IPS-18c (cell line): ENCODE results near the gene IQSEC1.

Experiments
- H3K4me3 ChIP-seq: 2 replicates; pipeline ENCODE4 v1.7.0; 2013; ENCODE audit warnings: low read depth, mild to moderate bottlenecking, low read length, moderate library complexity; ENCODE audit not compliant: insufficient read depth
- H3K9me3 ChIP-seq: one replicate; pipeline ENCODE4 v1.6.1; 2013; ENCODE audit warnings: mild to moderate bottlenecking, low read length, moderate library complexity; ENCODE audit not compliant: control insufficient read depth, insufficient read depth

The IQSEC1 gene

DNA sequence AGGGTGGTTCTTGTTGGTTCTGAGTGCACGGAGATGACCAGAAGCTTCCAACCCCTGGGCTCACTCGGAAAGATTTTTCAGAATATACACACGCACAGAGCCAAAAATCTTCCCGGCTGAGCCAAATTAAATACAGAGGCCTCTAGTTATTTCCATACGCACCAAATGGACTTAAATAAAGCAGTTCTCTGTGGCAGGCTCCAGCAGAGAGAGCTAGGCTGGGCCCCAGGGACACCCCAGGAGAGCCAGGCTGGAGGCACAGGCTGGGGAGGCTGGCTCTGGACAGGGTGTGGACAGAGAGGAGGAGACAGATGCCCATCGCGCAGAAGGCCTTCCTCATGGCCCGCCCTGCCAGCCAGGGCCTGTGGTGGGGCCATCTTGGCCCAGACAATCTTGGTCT, 115.9 kb downstream of the IQSEC1 start:
- H3K9me3 ChIP-seq, result no peaks in the 10 kb centered on the region
- H3K4me3 ChIP-seq, result no peak overlapping the region

- Histone ChIP-seq H3K4me3 (no peak overlapping the region), H3K9me3 (no peaks in the 10 kb centered on the region)
These were observed 116.9 kb downstream of the IQSEC1 start for GRCh38 chr3:12956316-12956660.

DNA sequence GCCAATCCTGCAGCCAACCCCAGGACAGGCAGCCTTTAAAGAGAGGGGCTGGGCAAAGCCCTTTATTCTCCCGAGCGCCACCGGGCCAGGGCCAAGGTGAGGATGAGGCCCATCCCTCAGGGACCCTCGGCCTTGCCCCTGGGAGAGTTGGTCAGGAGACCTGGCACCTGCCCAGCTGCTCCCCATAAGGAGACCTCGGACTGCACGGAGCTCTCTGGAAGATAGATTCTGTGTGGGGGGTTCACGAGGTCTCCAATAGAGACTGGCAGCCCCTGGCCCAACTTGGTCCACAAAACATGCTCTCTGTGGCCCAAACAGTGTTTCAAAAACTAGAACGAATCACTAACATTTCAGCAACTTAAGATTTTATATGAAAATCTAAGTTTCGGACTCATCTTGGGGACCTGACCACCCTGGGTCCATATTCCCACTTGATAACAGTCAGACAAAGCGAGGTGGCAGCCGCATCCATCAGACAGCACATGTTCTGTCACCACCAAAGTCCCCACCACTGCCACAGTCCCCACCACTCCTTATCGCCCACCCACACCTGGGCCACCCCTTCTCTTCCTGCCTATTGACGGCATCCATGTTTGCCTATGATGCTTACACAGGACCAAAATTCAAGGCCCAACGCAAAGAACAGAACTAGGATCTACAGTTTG, 117.4 kb downstream of the IQSEC1 start:
- H3K4me3 ChIP-seq, result no peak overlapping the region

DNA sequence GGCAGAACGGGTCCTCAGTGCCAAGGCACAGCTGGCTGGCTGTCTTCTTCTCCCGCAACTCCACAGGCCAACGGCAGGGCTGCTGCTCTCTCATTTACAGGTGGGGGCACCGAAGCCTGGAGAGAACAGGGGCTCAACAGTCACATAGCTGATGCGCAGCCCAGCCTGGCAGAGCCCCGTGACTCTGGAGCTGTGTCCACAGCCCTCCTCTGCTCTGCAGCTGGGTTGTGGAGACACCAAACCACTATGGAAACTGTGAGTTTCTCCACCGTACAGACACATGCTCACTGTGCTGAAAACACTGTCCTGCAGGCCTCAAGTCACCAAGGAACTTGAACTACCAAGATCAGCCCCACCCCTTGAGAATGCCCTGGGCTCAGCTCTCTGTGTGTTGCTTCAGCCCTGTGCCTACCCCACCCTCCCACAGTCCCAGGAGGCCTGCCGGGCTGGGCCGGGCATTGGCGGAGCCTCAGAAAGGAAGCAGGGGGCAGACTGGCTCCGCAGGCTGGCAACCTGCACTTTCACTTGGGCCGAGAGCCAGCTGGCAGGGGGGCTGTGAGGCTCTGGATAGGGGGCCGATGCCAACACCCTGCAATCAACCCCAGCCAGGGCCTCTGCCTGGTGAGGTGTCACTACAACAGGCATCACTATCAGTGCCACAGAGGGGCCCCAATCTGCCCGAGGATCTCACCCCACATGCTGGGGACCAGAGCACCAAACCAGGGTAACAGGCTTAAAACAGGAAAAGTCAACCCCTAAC, 118.2 kb downstream of the IQSEC1 start:
- Histone ChIP-seq H3K4me3 (no peak overlapping the region), H3K9me3 (no peaks in the 10 kb centered on the region)

More for the DNA sequence above, 117.4 kb downstream of the IQSEC1 start:
- H3K9me3 ChIP-seq, result no peaks in the 10 kb centered on the region

GRCh38 chr3:12954180-12954579, 119.0 kb downstream of the IQSEC1 start:
- Histone ChIP-seq H3K4me3 (no peak overlapping the region), H3K9me3 (no peaks in the 10 kb centered on the region)

DNA sequence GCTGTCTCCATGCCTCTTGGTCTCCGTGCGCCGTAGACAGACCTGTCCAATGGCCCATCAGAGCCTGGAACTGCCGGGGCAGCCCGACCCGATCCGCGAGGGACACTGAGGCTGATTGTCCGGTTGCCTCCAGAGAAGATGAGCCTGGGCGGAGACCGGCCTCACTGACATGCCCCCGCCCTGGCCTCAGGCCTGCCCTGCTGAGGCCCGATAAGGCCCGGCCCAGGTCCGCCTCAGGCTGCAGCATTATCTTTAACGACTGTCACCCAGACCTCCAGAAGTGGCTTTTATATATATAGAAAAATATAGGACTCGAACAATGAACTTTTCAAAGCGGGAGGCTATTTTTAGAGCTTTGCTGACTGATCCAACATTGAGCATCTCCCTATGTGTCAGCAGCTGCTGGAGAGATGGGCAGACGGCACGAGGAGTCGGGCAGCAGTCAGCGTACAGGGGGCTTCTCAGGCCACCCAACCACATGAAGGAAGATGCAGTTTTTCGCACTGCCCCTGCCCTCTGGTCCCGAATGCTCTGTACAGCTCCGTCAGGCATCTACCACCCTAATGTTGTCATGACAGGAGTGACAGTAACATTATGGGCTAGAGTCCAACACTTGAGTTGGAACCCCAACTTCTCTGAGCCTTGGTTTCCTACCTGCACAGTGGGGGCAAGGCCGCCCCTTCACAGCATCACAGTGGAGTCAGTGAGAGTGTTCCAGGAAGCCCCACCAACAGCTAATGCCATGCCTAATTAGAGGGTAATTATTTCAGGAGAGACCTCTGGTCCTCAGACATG, 119.8 kb downstream of the IQSEC1 start:
- Histone ChIP-seq H3K4me3 (no peak overlapping the region), H3K9me3 (no peaks in the 10 kb centered on the region)

- no peaks in the 10 kb centered on the region for H3K9me3 ChIP-seq
- no peak overlapping the region for H3K4me3 ChIP-seq
These were observed 120.7 kb downstream of the IQSEC1 start for GRCh38 chr3:12952343-12953200.

- H3K9me3 ChIP-seq, result no peaks in the 10 kb centered on the region
- no peak overlapping the region for H3K4me3 ChIP-seq
These were observed 124.1 kb downstream of the IQSEC1 start for GRCh38 chr3:12948891-12949711.

DNA sequence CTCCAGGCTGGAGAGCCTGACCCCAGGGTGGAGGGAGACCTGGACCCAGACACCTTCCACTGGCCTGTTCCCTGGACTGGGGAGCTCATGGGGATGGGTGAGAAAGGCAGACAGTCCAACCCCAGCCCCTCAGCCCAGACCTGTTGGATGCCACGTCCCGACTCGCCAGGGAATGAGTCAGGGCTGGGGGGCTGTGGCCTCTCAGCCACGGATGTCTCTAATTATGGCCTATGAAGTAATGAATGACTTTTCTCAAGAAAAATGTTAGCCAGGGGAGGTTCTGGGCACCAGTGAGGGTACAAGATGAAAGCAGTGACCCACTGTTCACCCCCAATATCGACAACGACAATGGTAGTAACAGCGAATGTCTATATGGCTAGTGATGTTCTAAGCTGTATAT, 124.9 kb downstream of the IQSEC1 start:
- Histone ChIP-seq H3K4me3 (no peak overlapping the region), H3K9me3 (no peaks in the 10 kb centered on the region)

GRCh38 chr3:12947504-12948369, 125.5 kb downstream of the IQSEC1 start:
- Histone ChIP-seq H3K4me3 (no peak overlapping the region), H3K9me3 (no peaks in the 10 kb centered on the region)

DNA sequence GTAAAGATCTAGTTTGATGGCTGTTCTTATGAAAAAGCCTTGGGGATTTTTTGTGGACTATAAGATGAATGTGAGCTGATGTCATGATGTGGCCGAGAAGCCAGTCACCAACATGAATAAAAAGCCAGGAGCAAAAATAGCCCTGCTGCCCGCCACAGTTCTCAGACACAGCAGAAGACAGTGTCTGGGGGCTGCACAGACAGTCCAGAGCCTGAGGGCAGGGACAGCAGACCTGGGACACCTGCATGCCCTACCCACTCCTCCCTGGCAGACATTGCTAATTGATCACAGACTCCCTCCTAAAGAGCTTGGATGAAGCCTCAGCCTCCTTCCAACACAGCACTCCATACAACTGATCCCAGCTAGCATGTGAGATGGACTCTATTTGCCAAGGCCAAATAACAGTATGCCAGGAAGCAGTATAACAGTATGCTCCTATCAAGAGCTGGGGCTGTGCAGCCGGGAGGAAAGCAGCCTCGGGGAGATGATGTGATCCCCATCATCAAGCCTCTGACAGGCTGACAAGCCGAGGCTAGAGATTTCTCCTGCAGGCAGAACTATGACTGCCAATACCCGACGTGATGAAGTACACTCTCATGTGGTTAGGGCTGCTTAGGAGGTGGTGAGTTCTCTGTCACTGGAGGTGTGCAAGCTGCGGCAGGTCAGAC, 126.4 kb downstream of the IQSEC1 start:
- no peak overlapping the region for H3K4me3 ChIP-seq
- no peaks in the 10 kb centered on the region for H3K9me3 ChIP-seq

DNA sequence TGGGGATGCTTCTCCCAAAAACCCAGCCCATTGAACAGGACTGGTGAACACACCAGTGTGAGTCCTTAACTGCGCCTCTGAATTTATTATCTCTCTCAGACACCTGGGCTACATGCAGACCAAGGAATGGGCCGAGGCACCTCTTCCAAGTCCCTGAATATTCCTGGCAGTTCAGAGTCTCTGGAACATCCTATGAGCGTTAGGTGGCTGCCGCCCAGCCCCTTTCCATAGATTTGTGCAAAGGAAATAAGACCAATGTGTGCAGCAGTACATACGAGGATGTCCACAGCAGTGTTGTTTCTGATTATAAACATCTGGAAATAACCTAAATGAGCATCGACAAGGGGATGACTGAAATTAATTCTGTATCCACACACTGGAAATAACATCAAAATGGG, 127.0 kb downstream of the IQSEC1 start:
- Histone ChIP-seq H3K9me3 (no peaks in the 10 kb centered on the region), H3K4me3 (no peak overlapping the region)

DNA sequence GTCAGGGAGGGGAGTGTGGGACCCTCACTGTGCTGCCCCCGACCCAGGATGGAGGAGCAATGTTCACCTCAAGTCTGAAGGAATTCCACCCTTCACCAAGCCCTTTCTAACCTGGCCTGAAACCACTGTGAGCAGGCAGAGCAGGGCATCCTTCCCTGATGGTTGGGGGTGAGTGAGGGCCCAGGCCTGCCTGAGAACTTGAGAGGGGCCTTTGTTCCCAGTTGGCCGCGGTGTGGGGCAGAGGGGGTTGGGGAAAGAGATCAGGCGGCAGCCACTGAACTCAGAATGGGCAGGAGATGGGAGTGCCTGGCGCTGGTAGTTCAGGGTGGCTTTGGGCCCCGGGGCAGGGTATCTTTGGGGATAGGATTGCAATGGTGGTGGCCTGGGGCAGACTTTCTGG, 128.4 kb downstream of the IQSEC1 start:
- no peaks in the 10 kb centered on the region for H3K9me3 ChIP-seq
- H3K4me3 ChIP-seq, result no peak overlapping the region

GRCh38 chr3:12944413-12944812, 128.8 kb downstream of the IQSEC1 start:
- Histone ChIP-seq H3K9me3 (no peaks in the 10 kb centered on the region), H3K4me3 (no peak overlapping the region)
